Head of caudate nucleus (tissue), 42 donors: ENCODE measurements around the gene LAMP2.

ENCODE experiments used
- DNase-seq, 42 donors: peaks; one replicate each; pipeline versions ENCODE4 v3.0.0 to v3.0.0-alpha.2; 2020 to 2021; ENCODE audit warnings: mixed read lengths in 7 of 42
- intact Hi-C: fragments of 100-400 bp; cut with DNase I; formaldehyde crosslinking; loops from one replicate; pipeline ENCODE4 v1.15.0; 2022

Gene LAMP2

DNA sequence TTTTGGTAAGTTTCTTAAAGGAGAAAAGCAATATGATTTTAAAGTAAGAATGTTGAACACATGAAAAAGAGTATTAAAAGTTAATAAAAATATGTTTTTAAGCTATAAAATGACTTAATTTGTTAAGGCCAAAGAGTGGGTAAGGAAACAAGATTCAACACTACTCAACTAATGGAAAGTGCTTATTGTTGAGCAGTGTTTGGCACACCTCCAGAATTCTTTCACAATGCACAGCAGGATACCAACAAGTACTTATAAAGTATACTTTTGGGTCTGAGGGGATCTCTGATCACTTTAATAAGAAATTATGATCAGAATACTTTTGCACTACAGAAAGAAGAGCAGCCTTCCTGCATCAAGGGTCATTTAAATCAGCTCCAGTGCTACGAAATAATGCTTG lies 5.9 kb downstream of the LAMP2 start:
- peak in 4 of 42 donors; percentile 14 to 61 (median 19) for DNase-seq
- intact Hi-C loops = no loop called here

DNA sequence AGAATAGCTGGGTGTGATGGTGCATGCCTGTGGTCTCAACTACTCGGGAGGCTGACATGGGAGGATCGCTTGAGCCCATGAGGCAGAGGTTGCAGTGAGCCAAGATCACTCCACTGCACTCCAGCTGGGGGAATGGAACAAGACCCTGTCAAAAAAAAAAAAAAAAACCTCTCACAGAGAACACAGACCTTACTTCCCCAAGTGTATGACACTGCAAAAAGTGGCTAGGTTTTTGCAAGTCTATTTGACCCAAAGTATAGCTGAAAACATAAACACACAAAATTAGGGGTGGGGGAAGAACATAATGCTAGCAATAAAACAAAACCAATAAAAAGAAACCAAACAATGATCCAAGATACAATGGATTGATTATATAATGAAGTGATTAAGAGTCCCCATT lies 6.7 kb downstream of the LAMP2 start:
- no peak for DNase-seq
- intact Hi-C loops = no loop called here

DNA sequence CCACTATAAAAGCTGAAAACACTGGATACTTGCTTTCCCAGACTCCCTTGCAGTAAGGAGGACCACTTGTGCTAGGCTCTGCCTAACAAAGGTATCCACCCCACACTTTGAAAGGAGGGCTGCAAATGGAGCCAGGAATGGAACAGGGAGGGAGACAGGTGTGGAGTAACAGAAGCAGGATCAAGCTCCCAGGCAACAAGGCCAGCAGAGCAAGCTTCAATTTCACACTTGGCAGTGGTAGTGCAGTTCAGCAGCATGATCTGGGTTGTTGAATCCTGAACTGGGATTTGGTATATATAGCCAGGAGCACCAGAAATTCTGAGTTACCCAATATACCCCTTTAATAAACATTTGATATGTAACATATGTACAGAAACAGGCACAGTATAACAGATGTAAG lies 9.8 kb downstream of the LAMP2 start:
- DNase-seq = no peak
- intact Hi-C loops = no loop called here

DNA sequence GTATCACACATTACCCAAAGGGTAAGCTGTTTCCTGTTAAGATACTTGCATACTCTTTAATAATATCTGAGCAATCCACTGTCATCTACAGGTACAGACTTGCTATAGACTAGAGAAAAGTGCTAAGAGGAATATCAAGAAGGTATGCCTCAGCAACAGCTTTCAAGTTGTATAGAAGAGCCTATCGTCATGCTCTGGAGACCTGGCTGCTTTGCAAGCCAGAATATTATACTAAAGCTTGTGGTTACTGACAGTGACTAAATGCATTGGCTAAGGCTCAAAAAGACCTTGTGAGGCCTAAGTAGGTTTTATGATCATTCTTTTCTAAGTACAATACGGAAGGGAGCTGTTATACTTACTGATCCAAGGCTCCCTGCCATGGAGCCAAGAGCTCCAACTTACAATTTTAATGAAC lies 11.3 kb downstream of the LAMP2 start:
- no peak for DNase-seq
- intact Hi-C loops = no loop called here

DNA sequence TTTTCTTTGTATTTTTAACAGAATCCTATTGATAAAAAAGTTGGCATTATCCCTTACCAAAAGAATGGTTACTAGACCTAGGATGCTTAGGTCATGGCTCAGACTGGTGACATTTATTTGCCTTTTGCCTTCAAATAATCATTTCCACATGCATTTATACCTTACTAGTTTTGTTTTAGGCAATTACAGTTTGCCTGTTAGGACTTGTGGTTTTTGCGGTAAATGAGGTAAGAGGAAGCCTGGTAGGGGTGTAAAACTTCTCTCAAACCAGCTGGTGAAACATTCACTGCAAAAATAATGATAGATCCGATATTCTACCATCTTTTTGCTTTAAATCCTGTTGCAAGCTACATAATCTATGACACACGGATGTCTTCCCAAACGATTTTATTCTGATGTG lies 12.1 kb downstream of the LAMP2 start:
- no peak for DNase-seq
- intact Hi-C loops = no loop called here

DNA sequence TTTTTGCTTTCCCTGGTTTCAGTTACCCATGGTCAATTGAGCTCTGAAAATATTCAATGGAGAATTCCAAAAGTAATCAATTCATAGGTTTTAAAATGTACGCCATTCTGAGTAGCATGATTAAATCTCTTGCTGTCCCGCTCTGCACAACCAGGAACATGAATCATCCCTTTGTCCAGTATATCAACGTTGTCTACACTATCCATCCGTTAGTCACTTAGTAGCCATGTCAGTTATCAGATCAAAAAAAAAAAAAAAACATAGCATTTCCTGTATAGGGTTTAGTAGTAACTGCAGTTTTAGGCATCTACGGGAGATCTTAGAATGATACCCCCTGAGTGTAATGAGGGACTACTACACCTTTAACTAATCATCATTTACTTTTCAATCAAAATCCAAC lies 15.1 kb downstream of the LAMP2 start:
- intact Hi-C loops = loop anchor here (5.0 kb wide), 1 partner anchor 202 kb away; the partner anchor contains the start of gene ZBTB33

DNA sequence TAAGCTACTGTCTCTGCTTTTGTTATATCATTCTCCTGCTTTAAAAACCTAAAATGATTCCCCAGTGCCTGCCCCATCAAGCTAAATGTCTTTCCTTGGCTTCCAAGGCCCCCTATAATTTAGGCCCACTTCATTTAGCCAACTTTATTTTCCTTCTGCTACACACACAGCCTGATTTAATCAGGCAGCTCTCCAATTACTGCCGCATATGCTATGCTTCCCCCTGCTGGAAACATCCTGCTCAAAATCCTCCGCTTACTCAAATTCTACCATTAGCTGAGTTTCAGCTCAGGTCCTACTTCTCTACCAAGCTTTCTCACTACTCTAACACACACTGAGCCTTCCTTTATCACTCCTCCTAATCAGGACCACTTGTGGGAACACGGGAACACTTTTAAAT lies 17.0 kb downstream of the LAMP2 start:
- intact Hi-C loops = loop anchor here (5.0 kb wide), 1 partner anchor 200 kb away; the partner anchor contains the start of gene ZBTB33
- peak in 26 of 42 donors; percentile 8 to 68 (median 38) for DNase-seq

More for the DNA sequence above, 15.1 kb downstream of the LAMP2 start:
- no peak for DNase-seq

DNA sequence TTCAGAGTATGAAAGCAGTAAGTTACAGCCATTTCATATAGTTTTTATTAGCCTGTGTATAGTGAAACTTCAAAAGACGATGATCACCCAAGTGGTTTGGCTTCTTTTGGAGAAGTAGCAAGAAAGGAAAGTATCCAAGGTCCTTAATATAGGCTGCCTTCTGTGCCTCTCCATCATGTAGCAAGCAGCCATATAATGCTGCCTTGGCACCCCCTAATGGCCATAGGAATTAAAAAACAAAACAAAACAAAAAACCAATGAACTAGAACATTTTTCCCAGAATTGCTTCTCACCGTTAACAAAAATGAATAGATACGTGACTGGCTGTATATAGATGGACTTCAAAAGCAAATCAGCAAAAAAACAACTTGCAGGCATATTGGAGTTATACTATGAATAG lies 18.9 kb downstream of the LAMP2 start:
- DNase-seq = no peak
- intact Hi-C loops = loop anchor here (5.0 kb wide), 1 partner anchor 198 kb away; the partner anchor contains the start of gene ZBTB33

DNA sequence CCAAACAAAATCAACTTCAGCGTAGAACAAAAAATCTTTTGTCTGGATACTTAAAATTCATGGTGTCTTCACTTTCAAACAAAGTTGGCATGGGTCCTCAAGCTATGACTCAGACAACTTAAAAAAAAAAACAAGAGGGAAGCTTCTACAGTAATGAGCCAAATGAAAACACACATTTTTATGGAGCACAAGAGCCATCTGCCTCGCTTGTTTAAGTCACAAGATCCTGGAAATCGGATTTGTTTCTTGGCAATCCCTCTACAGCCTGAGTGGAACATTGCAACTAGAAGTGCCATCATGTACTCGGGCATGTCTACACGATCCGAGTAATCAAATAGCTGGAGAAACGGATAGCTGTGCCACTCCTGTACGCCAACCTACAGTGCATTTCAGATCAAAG lies 22.6 kb downstream of the LAMP2 start:
- DNase-seq = peak in 5 of 42 donors; percentile 12 to 61 (median 28)
- intact Hi-C loops = no loop called here

DNA sequence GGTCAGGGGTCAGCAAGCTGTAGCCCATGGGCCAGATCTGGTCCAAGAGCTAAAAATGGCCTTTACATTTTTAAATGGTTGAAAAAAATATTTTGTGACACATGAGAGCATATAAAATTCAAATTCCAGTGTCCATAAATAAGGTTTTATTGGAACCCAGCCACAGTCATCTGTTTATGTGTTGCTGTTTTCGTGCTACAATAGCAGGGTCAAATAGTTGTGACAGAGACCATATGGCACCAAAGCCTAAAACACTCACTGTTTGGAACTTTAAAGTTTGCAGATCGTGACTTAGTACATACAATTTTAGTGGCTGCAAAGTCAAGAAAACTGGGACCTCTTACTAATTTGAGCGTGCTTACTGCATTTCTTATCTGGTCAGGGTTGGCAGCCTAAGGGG lies 29.2 kb downstream of the LAMP2 start:
- no peak for DNase-seq
- intact Hi-C loops = no loop called here

DNA sequence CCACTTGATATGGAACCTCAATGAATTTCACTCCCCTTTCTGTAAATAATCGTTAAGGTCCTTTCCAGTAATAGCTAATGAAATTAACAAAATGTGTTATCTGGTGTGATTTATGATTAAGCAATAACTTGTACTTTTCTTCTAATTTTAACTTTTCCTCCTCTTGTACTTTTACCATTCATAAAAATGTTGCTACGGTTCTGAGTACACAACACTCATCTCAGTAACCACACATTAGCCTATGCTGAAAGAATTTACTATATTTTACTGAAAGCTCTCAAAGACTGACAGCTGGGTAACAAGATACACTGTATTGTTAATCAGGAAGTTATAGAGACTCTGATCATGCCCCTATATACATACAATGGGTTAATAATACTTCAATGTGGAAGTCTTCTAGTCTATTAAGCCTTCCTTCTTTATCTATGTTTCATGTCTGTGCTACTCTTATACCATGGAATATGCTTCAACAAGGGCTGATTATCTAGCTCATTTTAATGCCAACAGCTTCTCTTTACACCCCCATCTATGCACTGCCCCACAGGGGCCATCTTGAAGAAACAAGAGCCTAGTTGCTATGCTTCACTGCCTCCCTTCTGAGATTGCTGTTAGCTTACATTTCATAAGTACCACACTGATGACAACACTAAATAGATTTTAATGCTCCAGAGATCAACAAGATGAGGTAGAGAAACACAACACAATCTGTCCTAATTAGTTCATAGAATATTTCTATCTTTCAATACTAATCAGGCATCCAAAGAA lies 39.1 kb downstream of the LAMP2 start:
- DNase-seq = no peak
- intact Hi-C loops = no loop called here

DNA sequence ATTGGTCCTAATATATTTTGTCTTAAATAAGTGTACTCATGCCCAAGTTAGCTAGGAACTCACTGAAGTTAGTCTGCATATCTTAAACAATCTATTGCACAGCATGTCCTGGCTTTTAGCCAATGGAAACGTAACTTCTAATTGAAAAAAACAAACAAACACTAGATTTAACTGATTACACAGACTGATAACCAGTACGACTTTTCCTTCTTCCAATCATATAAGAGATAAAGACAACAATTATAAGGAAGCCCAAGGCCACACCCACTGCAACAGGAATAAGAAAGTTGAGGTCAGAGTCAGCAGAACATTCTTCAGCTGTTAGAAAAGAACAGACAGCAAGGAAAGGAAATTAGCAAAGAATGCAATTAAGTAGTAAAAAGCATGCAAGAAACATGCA lies 40.8 kb downstream of the LAMP2 start:
- intact Hi-C loops = no loop called here
- no peak for DNase-seq

DNA sequence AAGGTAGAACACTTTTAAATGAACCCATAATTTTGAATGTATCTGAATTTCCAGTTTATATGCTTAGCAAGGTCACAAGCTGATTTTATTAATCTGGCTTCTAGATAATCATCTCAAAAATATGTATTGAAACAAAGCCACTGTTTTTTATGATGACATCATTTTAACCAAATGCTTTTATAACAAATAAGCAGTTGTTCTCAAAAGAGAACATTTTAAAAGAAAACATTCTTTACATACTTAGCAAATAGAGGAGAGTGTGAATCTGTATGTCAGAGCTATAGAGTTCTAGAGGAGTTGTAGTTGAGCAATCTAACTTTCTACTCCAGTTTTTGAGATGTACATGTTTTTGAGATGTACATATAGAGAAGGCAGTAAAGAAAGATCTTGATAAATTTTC lies 42.5 kb downstream of the LAMP2 start:
- intact Hi-C loops = no loop called here
- DNase-seq = no peak

DNA sequence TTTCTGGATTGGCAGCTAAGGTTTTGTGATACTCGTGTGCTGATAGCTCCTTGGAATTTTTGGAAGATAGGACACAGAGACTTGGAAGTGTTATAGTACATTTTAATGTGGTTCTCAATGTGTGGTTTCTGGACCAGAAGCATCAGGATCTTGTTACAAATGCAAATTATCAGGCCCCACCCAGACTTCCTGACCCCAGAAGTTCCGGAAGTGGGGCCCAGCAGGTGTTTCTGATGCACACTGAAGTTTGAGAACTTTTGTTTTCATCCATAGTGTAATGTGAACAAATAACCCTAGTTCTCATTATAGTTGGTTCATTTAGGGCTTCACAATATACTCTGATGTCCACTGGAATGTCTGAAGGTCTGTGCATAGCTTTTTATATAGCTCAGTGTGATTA lies 49.6 kb downstream of the LAMP2 start:
- intact Hi-C loops = no loop called here
- DNase-seq = no peak

DNA sequence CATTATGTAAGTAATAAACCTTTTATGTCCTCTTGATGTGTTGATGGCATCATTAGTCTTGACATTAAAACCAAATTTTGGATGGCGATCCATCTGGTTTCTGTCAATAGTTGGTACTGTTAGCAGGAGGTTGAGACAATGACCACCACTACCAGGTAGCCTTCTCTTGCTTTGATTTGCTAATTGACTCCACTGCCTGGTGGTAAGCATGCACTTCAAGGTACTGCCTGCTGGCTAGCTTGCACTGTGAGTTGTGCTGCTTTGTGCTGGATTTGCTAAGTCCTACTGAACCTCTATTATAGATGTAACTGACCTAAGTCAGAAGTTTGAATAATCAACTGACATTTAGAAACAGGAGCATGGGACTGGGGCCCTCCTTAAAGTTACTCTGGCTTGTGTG lies 60.9 kb downstream of the LAMP2 start:
- no peak for DNase-seq
- intact Hi-C loops = no loop called here

DNA sequence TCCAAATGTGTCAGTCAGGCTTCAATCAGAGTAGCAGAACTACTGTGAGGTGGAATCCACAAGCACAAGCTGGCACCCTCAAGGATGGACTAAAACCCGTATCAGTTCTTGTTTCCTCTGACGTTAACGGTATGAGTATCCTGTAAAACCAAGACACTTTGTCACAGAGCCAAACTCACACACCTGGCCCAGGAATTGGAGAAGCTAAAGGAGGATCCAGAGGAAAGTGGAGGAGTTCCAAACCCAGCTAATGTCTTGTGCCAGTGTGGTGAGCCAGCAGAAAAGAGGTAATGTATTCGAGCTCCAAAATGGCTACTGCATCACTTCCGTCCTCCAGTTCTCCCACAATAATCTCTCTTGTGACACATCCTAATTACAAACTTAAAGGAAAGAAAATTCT lies 62.5 kb downstream of the LAMP2 start:
- no peak for DNase-seq
- intact Hi-C loops = no loop called here

DNA sequence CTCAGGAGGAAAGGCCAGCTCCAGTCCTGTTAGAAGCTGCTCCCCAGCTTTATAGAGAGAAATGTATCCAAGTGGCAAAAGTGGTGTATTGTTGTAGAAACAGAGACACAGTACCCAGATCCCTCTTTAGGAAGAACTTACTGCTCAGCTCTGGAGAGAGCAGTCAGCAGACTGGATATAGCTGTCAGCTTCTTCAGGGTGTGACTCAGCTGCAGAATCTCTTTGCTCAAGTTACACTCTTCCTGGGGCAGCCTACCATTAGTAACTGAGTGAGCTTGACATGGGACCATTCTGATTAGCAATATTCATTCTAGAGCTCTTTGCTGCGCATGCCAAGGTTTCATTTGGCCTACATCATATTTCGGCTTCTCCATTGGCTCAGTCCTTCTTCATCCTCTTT lies 66.7 kb downstream of the LAMP2 start:
- intact Hi-C loops = no loop called here
- DNase-seq = no peak

DNA sequence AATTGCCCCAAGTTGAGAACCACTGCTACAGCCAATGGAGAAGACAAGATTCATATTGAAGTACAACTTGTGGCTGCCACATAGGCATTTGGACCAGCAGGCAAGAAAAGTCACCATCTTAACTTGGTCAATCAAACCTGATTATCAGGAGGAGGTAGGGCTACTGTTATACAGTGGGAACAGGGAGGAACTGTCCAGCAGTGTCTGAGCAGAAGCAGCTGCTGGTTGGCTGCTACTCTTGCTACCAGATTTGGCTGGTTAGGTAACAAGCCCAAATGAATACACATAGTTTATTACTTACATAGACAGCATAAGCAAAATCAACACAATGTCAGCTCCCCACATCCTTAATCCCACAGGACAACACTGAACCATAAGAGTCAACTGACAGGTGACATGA lies 67.8 kb downstream of the LAMP2 start:
- intact Hi-C loops = no loop called here
- DNase-seq = no peak

DNA sequence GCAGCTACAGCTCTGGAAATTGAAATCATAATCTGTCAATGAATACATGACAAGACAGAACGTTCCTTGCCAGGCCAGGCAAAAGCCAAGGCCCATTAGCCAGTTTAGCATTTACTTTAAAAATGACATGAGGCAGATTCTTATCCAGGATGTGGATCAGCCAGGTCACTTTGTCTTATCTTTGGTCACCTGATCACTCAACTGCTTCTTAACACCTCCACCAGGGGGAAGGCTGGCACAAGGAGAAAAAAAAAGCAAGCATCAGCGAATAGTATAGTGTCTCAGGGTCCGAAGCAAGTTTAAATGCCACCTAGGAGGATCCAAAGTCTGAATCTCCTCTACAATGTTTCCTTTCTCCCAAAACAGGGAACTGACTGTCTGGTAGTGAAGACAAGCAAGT lies 88.4 kb downstream of the LAMP2 start:
- no peak for DNase-seq
- intact Hi-C loops = no loop called here

DNA sequence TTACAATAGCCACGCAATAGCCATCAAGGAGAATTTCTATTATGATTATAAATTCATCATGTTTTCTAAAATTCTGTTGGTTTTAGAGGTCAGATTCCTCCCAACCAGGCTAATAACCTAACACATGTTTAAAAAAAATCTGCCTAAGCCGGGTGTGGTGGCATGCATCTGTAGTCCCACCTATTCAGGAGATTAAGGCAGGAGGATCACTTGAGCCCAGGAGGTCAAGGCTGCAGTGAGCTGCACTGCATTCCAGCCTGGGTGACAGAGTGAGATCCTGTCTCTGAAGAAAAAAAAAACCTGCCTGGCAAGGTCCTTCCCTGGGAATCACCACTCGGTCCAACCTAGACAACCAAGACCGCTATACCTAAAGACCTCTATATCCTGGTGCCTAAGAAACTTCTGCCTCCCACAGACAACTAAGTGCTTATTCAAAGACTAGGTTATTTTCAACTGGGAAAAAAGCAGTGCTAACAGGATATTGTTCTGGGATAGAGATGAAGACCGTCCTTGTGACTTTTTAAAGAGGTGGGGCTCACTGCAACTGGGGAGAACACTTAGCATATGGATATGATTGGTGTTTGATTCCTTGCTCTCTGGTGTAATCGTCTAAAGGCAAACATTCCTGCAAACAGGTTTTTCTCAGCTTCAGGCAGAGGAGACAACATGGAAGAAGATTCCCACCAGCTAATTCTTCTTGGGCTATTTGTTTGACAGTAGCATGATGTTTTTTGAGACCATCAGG lies 89.0 kb downstream of the LAMP2 start:
- DNase-seq = no peak
- intact Hi-C loops = no loop called here

DNA sequence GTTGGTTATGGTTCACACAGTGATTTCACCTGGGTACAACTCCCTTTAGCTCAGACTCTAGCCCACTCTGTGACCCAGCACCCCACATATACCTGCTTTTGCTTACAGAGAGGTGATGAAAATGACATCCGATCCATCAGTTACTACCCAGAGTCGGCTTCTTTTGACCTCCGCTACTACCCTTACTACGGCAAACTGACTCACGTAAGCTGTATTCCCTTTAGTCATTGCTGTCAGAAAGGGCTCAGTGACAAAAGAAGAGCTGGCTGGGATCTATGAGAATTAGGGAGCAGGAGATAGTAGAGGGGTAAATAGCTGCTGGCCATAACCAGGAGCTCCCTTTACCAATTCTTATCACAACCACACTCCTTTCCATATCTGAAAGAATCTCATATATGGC lies 90.5 kb downstream of the LAMP2 start:
- intact Hi-C loops = no loop called here
- no peak for DNase-seq
